Stimulated activated CD8-positive, alpha-beta memory T cell treated with anti-CD3 and anti-CD28 coated beads, Interleukin-12 subunit alpha, Interleukin-12 subunit beta, amount 100 ng/mL, for 24 hours (primary cell): ENCODE measurements around the gene NR3C2.

ENCODE experiments used
- DNase-seq: peaks from one replicate; pipeline ENCODE4 v3.0.0-alpha.2; 2020; ENCODE audit errors: extremely low read depth

Gene NR3C2

DNA sequence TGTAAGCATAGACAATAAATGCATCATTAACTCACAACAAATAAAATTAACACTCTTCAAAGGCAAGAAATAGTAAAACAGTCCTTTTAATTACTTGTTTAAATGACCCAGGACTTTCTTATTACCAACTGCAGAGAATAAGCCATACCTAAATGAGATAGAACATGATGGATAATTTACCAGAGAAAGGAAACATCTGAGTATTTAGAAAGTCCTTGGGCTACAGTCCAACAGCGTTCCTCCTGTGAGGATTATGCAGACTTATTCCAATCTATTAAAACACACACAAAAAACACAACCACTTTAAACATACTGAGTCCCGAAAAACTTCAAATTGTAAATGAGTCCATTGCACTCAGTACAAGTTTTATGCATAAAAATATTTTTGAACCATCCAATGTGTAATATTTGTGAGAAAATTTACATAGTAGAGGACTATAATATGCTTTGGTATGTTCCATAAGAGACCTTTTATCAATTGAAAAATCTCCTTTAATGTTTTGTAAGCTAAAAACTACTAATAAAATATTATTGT is 129.2 kb downstream of the NR3C2 start:
- no peak for DNase-seq

DNA sequence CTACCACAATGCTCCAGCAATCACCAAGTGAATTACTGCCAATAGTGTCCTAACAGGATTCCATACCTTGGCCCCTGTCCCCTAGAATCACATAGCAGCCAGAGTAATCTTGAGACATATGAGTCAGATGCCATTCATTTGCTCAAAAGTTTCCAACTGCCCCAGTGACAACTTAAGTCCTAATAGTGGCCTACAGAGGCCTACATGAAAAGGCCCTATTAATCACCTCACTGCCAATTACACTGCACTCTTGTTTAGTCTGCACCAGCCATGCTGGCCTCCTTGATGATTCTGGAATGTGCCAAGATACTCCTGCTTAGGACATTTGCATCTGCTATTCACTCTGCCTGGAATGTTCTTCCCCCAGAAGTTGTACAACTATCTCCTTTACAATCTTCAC is 130.7 kb downstream of the NR3C2 start:
- DNase-seq: no peak

DNA sequence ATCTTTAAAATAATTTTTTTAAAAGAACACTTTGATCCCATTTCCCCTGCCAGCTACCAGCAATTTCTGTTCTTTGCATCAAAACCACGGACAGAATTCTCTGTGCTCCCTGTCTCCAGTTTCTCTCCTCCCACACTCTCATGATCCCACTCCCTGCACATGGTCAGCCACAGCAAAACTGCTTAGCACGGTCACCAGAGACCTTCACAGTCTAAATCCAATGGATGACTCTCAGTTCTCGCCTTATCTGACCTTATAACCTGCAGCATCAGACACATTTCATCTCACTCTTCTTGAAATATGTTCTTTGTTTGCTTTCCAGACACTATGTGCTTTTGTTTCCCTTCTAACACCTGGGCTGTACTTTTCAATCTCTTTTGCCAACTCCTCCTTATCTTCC is 131.5 kb downstream of the NR3C2 start:
- DNase-seq: no peak

- DNase-seq: no peak
These were observed 136.5 kb downstream of the NR3C2 start for GRCh38 chr4:148305751-148306150.

- no peak for DNase-seq
These were observed 139.8 kb downstream of the NR3C2 start for GRCh38 chr4:148302416-148302815.

DNA sequence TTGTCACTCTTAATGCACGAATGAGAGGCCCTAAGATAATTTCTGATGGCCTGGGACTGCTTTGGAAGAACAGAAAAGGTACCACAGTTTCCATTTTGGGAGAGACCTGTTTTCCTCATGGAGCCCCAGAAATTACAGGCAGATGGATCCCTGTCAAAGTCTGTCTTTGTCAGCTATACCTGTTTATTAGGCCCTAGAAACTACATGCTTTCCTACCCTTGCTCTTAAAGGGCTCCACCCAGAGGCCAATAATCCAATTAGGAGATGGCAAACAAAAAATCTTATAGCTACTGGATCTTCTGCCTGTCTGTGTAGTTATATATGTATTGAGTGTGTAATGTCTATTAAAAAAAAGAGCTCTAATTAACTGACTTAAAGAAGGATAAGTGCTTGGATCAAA is 141.3 kb downstream of the NR3C2 start:
- no peak for DNase-seq

- no peak for DNase-seq
These were observed 142.9 kb downstream of the NR3C2 start for GRCh38 chr4:148299337-148299736.

- no peak for DNase-seq
These were observed 145.7 kb downstream of the NR3C2 start for GRCh38 chr4:148296498-148296897.

DNA sequence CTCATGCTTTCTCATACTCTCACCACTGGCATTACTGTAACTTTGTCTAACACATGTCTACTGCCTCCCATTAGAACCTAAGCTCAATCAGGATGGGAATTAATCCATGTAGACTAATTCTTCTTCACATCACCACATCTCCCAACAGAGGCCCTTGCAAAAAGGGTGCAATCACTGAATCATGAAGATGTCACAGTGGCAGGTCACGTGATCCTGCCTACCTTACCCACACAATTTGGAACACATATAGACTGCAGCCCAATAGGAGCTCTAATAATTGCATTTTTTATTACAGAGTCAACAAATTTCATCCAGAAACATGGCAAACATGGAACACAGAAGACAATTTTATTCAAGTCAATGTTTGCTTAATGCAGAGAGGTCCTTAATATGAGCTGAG is 146.6 kb downstream of the NR3C2 start:
- DNase-seq: no peak

DNA sequence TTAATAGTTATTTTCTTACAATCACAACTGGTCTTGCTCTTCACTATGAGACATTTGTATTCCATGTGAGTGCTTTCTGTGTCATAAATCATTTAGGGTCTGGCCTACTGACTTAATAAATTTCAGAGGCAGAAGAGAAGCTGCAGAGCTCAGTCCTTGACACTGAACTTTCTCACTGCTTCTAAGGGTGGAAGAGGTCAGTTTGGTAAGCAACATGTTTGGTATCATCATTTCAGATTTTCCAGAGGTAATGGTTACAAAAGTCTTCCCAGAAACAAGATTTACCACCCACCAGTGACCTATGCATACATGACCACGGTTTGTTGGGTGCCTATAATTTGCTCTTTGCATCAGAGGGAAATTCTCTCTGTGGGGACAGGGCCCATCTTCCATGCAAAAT is 148.6 kb downstream of the NR3C2 start:
- DNase-seq: no peak

DNA sequence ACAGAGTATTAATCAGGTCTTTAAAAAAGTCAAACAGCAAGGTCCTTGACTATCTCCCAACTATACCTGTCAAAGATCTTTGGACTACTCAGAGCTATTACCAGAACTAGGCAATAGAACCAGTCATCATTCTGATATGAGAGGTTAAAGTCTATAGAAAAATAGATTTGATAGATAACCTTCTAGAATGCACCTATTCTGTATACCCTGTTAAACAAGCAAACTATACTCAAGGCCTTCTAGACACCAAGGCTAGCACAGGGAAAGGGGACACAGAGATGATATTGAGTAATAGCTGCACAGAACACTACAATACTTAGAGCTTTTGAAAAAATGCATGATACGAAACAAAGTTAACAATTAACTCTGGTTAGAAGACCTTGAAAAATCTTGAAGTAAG is 149.5 kb downstream of the NR3C2 start:
- DNase-seq: no peak

GRCh38 chr4:148289740-148290139 is 152.5 kb downstream of the NR3C2 start:
- DNase-seq: no peak

GRCh38 chr4:148288448-148288847 is 153.8 kb downstream of the NR3C2 start:
- DNase-seq: no peak

DNA sequence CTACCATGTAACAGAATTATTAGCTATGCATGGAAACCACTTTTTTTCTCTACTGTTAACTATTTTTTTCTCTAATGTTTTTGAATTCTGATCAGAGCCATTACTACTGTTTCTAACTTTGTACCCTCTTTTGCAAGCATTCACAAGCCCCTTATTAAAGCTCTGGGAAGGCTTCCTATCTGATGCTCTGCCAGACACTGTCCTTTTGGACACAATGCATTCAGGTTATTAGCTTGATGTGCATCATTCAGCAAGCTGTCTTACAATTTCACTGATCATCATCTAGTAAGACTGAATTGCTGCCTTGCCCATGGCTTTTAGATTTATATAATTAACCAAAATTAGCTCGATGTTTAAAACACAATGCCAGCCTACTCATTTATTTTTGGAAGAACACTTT is 155.1 kb downstream of the NR3C2 start:
- DNase-seq: no peak

DNA sequence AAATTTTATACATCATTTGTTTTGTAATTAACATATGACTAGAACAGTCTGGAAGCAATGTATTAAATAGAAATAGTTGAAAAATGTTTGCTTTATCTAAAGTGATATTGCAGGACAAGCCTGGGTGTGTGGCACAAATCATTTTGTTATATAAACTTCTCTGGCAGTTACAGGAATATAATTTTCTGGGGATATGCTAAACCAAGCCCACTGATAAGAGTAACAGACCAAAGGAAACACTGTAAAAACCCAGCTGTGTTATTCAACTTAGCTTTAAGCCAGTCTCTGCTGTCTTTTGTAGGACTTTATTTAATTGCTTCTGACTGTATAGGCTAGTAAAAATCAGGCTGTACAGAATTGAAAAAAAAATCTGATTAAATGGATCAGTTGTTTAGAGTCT is 156.2 kb downstream of the NR3C2 start:
- DNase-seq: no peak

GRCh38 chr4:148283665-148284064 is 158.5 kb downstream of the NR3C2 start:
- no peak for DNase-seq

- DNase-seq: no peak
These were observed 163.9 kb downstream of the NR3C2 start for GRCh38 chr4:148278310-148278709.

DNA sequence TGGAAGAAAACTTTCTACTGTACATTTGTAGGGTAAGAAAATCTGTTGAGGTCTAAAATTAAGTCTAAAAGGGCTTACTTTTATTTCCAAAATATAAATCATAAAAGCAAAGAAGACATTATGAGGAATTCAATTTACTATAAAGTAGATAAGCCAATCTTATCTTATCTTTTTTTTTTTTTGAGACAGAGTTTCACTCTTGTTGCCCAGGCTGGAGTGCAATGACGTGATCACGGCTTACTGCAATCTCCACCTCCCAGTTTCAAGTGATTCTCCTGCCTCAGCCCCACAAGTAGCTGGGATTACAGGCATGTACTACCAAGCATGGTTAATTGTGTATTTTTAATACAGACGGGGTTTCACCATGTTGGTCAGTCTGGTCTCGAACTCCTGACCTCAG is 166.9 kb downstream of the NR3C2 start:
- no peak for DNase-seq

GRCh38 chr4:148273501-148273986 is 168.7 kb downstream of the NR3C2 start:
- no peak for DNase-seq

DNA sequence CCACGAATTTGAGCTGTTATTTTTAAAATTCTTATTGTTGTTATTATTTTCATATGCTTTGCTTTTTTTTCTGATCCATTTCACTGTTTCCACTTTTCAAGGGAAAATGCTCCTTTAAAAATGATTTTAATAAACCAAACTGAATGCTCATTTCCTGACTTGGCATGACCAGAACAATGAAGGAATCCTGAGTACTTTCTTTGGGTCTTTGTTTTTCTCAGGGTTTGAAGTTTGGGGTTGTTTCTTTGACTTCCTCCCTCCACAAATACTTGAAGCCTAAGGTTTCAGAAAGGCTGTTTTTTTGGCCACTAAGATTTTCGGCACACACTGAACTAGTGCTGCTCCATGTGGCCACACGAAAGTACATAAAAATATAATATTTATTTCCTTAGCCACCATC is 171.0 kb downstream of the NR3C2 start:
- DNase-seq: no peak

- DNase-seq: no peak
These were observed 171.6 kb downstream of the NR3C2 start for GRCh38 chr4:148270630-148271029.

- no peak for DNase-seq
These were observed 173.4 kb downstream of the NR3C2 start for GRCh38 chr4:148268835-148269234.

GRCh38 chr4:148266921-148267320 is 175.3 kb downstream of the NR3C2 start:
- DNase-seq: no peak

DNA sequence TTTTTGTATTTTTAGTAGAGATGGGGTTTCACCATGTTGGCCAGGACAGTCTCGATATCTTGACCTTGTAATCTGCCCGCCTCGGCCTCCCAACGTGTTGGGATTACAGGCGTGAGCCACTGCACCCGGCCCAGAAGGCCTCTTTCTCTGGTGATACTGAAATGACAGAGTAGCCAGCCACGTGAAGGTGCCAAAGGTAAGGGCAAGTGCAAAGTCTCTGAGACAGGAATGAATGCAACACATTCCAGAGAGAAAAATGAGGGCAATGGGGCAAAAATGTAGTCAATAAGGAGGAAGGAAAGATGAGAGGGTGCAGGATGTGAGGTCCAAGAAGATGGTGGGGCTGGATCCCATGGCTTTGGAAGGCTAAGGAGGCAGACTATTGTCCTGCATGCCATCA is 176.0 kb downstream of the NR3C2 start:
- DNase-seq: no peak

GRCh38 chr4:148265627-148266026 is 176.6 kb downstream of the NR3C2 start:
- DNase-seq: no peak
